HG03175 (cell line): ENCODE data around the gene GSTCD.
"Not testable (repeated sequence)": the region's sequence is repeated elsewhere in the genome, so short reads cannot be mapped to it uniquely, and the experiment has no call there.

ENCODE experiments used
- ATAC-seq: cut with Tn5 transposase; IDR thresholded peaks from one replicate; pipeline ENCODE4 v1.9.1; 2021; ENCODE audit warnings: mild to moderate bottlenecking, moderate library complexity; ENCODE audit not compliant: unreplicated experiment

The GSTCD gene, protein sequence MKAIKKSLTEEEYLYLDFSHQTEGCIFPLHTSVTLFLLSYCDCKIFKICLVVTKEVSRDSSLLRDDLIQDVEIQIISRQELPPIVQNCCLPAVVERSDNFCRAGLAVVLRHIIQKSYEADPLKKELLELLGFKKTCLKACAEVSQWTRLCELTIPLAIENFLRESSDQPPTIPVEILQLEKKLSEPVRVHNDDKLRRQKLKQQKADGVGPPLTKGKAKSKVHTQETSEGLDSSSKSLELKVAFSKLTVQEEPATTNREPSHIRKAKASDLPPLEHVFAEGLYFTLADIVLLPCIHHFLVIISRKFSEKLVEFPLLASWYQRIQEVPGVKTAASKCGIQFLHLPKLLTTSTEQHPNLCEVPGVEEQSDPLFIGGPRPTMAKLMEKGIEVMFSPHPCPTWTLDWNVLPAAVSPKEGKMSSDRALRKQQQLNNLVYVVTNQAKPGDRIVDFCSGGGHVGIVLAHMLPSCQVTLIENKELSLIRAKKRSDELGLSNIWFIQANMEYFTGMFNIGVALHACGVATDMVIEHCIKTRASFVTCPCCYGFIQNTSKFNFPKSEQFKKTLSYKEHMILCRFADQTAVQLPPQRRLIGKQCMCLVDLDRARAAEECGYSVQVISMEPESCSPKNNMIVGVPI

DNA sequence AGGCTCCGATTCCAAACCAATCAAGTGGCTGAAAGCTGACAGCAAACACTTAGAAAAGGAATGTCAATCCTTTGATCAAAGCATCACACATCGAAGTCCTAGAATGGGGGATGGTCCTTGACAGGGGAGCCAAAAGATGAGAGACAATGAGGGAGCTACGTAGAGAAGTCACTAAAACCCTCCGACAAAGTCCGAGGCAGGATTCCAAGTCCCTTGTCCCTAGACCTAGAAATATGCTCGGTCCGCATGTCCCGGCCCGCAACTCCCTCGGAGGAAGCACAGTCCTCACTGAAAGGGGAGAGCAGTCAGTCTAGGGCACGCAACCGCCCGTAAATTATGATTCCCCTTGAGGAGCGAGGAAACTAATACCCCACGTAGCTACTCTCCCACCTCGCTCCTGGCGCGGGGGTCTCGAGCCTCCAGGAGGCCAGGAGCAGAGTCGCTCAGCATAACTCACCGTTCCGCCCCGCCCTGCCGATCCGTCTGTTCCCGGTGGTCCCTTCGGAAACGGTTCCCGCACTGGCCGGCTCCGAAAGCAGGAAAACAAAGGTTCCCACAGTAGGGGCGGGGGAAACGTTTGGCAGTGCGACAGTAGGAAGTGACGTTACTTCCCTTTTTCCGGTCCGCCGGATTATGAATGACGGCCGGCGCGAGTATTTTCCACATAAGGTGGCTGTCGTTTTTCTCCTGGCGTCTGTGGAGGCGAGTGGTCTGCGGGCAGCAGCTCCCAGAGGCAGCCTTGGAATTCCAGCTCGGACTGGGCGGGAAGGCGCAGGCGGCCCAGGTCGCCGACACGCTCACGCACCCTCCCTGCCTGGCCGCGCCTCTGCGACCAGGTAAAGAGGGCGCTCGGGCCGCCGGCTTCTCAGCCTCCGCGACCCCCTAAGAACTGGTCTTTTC lies at the start of gene GSTCD, which contains the start of gene INTS12:
TSS of gene GSTCD (plus strand) at position 604 of the 900 bp plus-strand sequence. CDS start 8,830 bp downstream, outside the sequence.
TSS of gene INTS12 (minus strand) at position 509 of the 900 bp plus-strand sequence. CDS start 8,684 bp downstream, outside the sequence.
- ATAC-seq, result peak; percentile 81

DNA sequence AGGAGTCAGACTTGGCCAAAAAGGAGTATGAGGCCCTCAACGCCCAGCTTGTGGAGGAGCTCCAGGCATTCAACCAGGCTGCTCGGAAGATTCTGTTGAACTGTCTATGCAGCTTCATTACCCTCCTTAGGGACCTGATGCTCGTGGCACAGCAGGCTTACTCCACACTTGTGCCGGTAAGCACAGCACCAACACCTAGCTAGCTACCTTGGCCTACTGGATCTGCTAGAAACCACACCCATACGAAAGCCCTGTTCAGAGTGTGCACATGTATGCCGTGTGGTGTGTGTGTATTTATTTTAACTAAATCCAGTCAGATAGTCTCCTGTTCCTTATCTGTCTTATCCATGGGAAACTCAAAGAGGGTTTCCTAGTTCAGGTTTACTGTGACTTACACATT lies 49.4 kb upstream of the GSTCD start:
- ATAC-seq, result no peak

DNA sequence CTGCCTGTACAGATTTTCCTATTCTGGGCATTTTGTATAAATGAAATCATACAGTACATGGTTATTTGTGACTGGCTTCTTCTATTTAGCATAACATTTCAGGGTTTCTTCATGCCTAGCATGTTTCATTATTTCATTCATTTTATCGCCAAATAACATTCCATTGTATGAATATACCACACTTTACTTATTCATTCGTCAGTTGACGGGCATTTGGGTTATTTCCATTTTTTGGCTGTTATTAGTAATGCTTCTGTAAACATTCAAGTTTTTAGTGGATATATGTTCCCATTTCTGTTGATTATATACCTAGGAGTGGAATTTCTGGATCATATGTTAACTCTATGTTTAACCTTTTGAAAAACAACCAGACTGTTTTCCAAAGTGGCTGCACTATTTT lies 47.6 kb upstream of the GSTCD start:
- ATAC-seq, result no peak

DNA sequence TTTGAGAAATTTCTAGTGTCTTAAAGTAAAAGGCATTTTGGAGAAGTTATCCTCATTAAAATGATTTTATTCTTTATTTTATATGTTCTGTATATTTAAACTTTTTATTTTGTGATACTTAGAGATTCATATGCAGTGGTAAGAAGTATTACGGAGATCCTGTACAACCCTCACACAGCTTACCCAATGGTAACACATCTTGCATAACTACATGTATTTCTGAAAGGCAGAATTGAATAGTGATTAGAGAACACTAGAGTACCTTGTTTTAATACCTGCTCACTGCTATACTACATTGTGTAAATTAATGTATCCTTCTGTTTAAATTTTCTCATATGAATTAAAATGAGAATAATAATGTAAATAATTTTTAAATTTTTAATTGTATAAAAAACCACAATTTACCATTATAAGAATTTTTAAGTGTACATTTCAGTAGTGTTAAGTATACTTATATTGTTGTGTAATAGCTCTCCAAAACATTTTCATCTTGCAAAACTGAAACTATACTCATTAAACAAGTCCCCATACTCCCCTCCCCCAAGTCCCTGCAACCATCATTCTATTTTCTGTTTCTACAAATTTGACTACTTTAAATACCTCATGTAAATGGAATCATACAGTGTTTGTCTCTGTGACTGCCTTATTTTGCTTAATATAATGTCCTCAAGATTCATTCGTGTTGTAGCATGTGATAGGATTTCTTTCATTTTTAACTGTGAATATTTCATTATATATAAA lies 45.5 kb upstream of the GSTCD start:
- ATAC-seq, result no peak

DNA sequence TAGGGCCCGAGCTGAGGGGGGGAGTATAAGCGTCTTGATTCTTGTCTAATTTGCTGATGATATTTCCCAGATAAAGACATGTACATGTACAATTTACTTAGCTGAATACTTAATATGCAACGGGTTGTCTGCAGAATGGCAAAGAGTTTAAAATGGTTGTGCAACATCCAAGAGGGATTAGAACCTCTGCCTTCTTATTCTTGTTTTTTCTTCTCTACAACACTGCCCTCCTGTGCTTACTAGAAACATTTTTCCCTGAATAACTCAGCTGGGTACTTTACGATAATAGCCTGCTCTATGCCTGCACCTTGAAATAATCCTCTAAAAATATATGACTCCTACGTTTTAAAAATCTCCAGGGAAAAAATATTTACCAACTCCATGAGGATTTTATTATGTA lies 41.9 kb upstream of the GSTCD start:
- ATAC-seq, result no peak

DNA sequence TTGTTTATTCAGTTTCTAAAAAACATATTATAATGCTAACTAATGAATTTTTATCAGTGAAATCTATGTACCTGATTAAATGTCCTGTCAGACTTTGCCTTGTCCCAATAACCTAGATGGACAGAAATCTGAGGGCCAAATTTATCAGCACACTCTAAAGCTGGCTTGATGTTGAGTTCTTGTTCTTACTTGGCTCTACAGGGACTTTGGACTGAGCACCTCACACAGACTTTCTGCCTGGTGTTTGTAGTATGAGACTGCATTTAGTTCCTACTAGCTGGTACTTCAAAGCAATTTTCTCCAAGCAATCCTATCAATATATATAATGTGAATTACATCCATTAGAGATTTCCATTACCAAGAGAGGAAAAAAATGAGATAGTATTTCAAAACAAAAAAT lies 37.9 kb upstream of the GSTCD start:
- ATAC-seq, result no peak

DNA sequence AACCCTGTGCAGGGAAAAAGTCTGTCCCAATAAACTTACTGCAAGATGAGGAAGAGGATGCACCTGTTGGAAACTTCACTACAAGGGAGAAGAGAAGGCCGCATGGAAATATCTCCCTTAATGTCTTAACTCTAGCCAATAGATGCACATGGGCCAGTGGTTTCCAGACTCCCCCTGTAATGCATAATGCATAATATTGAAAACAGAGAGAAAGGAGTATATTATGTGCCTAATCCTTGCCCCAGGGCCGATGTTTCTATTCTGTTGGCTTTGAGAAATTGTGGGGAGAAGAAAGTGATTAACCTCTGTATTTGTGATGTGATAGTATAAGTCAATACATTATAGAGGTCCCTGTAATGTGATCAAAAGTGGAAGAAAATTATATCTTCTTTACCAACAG lies 37.3 kb upstream of the GSTCD start:
- no peak for ATAC-seq

DNA sequence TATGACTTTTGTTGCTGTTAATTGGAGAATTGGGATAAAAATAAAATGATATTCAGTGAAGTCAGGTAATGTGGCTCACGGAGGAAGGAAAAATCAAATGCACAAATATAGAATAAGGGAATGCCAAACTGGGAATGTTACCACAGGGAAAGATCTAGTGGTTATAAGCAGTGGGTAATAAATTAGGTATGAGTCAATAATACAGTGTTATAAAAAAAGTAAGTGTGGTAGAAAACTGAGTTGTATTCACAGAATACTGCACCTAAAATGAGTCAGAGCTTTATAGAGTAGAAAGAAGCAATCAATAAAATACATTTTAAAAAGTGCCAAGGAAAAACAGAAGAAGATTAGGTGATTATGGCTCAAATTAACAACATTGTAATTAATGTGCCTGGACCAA lies 34.6 kb upstream of the GSTCD start:
- no peak for ATAC-seq

DNA sequence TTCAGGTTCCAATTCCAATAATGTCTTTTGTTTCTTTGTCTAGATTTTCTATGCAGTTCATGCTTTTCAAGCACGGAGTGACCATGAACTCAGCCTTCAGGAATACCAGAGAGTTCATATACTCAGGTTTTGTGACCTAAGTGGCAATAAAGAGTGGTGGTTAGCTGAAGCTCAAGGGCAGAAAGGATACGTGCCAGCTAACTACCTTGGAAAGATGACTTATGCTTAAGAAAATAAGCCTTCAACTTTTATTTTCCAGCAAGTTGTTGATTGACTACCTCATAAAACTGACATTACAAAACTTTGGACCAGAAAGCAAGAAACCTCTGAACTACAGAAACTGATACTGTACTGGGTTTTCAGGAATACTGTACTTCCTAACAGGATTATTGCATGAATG lies 30.9 kb upstream of the GSTCD start:
- no peak for ATAC-seq

DNA sequence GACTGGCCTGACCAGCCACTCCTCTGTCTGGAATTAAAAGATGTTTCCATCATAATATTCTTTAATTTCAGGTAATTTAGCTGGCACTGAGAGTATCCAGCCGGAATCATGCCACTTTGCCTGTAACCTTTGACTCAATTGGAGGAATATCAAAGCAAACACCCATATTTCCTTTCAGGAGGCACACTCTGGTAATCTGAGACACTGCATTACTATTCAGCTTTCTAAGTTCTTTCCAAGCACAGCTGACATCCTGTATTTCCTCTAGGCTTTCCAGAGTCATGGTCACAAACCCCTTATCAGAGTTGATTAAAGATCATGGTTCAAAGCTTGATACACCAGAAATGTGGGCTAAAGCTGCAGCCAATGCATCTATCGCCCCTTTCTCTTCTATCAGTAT lies 29.4 kb upstream of the GSTCD start:
- ATAC-seq, result no peak

DNA sequence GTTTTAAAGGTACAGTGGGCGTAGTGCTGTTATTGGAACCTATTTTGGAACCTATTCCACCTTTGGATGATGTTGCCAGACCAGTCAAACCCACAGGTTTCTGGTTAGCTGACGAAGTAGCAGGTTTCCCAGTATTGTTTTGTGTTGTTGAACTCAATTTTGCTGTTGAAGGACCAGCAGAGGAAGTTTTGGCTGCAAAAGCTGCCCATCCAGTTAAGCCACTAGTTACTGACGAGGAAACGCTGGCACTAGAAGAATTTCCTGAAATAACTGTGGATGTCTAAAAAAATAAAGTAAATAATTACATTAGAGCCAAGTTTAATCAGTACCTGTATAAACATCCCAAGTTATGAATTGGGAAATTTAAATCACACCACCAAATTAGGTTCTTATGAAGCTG lies 25.5 kb upstream of the GSTCD start:
- no peak for ATAC-seq

DNA sequence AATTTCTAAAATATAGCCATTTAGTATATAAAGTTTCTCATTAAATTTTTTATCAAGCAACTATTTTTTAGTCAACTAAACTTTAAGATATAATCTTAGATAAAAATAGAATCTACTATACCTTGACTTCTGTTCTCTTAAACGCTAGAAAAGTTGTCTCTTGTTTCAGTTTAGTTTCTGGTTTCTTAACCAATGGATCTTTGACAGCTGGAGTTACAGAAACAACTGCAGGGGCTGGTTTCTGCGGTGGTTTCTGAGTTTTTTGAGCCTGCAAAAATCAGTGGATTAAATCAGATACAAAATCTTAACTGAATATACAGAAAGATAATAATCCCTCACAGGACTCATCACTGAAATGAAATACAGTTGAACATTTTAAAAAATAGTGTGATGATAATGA lies 22.0 kb upstream of the GSTCD start:
- no peak for ATAC-seq

DNA sequence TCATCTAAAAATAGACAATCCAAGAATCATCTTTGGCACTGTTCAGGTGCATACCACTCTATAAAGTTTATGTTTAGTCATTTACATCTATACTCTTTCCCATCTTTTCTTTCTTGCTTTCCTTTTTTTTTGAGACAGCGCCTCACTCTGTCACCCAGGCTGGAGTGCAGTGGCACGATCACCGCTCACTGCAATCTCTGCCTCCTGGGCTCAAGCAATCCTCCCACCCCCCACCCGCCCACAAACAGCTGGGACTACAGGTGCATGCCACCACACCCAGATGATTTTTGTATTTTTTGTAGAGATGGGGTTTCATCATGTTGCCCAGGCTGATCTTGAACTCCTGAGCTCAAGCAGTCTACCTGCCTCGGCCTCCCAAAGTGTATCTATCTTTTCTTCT lies 13.8 kb upstream of the GSTCD start:
- not testable (repeated sequence) for ATAC-seq

DNA sequence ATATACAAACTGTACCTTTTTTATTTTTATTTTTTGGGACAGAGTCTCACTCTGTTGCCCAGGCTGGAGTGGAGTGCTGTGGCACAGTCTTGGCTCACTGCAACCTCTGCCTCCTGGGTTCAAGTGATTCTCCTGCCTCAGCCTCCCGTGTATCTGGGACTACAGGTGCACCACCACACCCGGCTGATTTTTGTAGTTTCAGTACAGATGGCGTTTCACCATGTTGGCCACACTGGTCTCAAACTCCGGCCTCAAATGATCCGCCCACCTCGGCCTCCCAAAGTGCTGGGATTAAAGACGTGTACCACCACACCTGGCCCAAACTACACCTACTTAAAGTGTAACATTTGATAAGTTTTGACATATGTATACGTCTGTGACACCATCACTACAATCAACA lies 12.8 kb upstream of the GSTCD start:
- ATAC-seq, result not testable (repeated sequence)

DNA sequence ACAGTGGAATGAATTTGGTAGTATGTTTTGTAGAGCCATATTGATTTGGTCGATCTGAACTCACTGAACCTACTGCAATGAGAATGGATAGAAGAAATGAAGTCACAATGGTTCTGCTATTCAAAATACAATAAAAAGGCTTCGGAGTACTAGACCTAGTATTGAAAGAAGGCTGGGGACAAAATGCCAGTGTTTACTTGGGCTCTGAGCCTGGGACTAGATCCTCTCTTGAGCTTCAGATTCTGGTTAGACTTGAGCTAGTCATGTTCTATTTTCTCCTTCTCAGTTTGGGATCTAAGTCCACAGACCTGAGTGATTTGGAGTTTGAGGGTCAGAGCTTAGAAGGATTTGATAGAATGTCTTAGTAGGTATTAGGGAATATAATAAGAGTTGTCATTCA lies 10.0 kb upstream of the GSTCD start:
- ATAC-seq, result no peak

DNA sequence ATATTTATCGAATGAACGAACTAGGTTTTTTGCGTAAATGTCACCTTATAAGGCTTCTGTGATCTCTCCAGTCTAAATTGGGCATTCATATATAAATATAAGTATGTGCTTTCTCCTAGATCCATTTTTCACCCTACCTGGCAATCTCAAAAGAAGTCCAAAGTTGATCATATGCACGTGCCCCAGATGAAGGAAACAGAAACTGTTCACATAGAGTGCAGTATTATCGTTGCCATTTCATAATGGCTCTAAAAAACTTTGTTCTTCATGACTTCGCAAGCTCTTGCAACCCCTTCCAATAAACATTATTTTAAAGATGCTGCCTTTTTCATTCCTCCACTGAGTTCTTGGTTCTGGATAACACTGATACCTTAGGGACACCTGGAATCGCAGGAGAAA lies 803 bp upstream of the GSTCD start:
- no peak for ATAC-seq

DNA sequence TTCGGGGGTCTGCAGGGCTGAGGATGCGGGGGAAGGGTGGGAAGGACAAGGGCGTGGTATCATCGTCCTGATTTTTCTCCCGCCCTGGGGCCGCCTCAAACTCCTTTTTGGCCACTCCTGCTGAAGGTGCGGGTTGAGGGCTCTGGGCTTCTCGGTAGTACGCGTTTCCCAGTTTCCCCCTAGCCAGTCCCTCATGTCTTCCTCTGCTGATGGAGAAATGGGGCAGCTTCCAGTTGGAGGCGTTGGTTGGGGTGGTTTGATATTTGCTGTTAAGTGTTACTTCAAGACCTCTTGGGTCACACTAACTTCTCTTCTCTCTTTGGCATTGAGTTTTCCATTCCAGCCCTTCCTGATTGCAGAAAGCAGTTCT lies 482 bp downstream of the GSTCD start:
- ATAC-seq, result peak; percentile 39

DNA sequence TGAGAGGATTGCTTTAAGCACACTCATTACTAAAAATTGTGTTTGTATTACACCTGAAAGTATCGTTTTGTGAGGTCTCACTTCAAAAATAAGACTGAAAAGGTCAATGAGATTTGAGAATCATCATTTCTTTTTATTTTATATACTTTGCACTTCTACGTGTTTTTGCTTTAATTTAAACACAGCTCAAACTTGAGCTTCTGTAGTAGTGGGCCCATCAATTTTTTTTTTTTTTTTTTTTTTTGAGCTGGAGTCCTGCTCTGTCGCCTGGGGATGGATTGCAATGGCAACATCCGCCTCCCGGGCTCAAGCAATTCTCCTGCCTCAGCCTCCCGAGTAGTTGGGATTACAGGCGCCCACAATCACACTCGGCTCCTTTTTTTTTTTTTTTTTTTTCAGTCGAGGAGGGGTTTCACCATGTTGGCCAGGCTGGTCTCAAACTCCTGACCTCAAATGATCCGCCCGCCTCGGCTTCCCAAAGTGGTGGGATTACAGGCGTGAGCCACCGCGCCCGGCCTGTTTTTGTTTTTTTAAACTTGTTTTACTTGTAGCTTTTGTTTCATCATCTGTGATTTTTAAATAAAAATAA lies 1.5 kb downstream of the GSTCD start:
- no peak for ATAC-seq

DNA sequence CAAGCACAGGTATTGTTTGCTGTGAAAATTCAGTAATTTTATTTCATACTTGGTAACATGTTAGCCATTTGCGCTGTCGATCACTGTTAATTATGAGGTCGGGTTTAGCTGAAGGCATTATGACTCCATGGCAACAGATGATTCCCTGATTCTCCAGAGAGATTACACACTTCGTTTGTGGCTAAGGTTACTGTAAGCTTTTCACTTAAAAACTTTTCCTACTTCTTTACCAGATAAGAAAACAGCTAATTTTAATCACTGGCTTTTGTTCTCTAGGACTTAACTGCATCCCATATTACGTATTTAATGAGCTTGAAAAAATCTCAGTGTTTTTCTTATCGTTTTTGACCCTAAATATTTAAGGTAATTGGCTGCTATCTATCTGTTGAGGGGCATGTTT lies 2.1 kb downstream of the GSTCD start:
- ATAC-seq, result no peak

DNA sequence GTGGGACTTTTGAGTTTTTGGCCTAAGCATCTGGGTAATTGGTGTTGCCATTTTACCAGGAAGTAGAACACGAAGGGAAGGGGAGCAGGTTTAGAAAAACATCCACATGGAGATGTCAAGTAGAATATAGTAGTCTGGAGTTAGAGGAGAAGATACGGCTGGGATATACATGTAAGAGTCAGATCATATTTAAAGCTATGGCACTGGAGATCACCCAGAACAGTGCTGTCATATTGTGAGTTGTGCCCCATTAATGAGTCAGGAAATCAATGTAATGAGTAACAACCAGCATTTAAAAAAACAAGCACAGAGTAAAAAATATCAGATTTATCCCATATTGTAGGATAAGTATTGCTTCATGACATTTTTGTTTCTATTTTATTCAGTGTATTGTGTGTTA lies 4.2 kb downstream of the GSTCD start:
- no peak for ATAC-seq
